ENCODE results near the gene C9orf72.
A peak's percentile ranks its signal among the peaks of the same experiment; 100 is the strongest.

C9orf72 gene

GRCh38 chr9:27537756-27538155 lies 35.5 kb downstream of the C9orf72 start:
- no peak for DNase-seq (ENCODE audit: low spot score)
- no peak overlapping the region for H2BK120ac ChIP-seq (ENCODE audit: low read depth, low read length)
- no peak overlapping the region for H3K4me2 ChIP-seq (ENCODE audit: insufficient read depth, low read length, poor library complexity, severe bottlenecking)
- H3K4me1 ChIP-seq (ENCODE audit: control insufficient read depth in 2 of 2, insufficient read depth in 1 of 2, low read depth in 1 of 2, low read length in 2 of 2), result peaks cover 14 to 18% of the 10 kb centered on the region in 2 donors
- no peak overlapping the region for H3K14ac ChIP-seq (ENCODE audit: low read length)
- H2BK5ac ChIP-seq (ENCODE audit: low read length), result no peak overlapping the region
- H2AK5ac ChIP-seq (ENCODE audit: low read depth, low read length), result no peak overlapping the region
- H3K23ac ChIP-seq (ENCODE audit: low read depth, low read length, poor library complexity), result no peak overlapping the region
- H3K4ac ChIP-seq (ENCODE audit: low read length), result no peak overlapping the region
- H3K27ac ChIP-seq (replicated peaks; ENCODE audit: low read length), result no peak overlapping the region
- no peak overlapping the region for H2BK15ac ChIP-seq (ENCODE audit: low read length)
- no peak overlapping the region for H2BK12ac ChIP-seq (ENCODE audit: low read length)
- H3K18ac ChIP-seq (ENCODE audit: low read length), result no peak overlapping the region
- H3K4me3 ChIP-seq (ENCODE audit: low read length in 2 of 2), result no peak overlapping the region
- no peaks in the 10 kb centered on the region for H3K27me3 ChIP-seq (ENCODE audit: control insufficient read depth in 3 of 3, insufficient read depth in 3 of 3, low read depth in 1 of 3, low read length in 3 of 3)
- H3K9me3 ChIP-seq (replicated peaks in 1 of 2; ENCODE audit: control insufficient read depth in 2 of 2, insufficient read depth in 1 of 2, low read depth in 1 of 2, low read length in 2 of 2), result peaks cover 0 to 9% of the 10 kb centered on the region in 2 donors
- H3K9ac ChIP-seq (ENCODE audit: low read depth, low read length, poor library complexity), result no peak overlapping the region
- no peak overlapping the region for H4K8ac ChIP-seq (ENCODE audit: low read depth, low read length)
- no peak overlapping the region for H4K91ac ChIP-seq (ENCODE audit: low read depth, low read length, poor library complexity)
- no CpG with 5 or more reads among the region's 1 CpG for WGBS, 2 donors (ENCODE audit: extremely low coverage in 2 of 2, insufficient read length in 2 of 2, insufficient replicate concordance in 1 of 2)
- H3K79me1 ChIP-seq (ENCODE audit: low read depth, low read length), result no peaks in the 10 kb centered on the region
- peaks cover 1 to 76% of the 10 kb centered on the region in 2 donors for H3K36me3 ChIP-seq (replicated peaks in 1 of 2; ENCODE audit: control insufficient read depth in 2 of 2, insufficient read depth in 2 of 2, low read length in 2 of 2)
- H2AFZ ChIP-seq (ENCODE audit: low read length), result no peak overlapping the region

GRCh38 chr9:27537027-27537435 lies 36.2 kb downstream of the C9orf72 start:
- Histone ChIP-seq H2AK5ac (ENCODE audit: low read depth, low read length) (no peak overlapping the region), H3K4me3 (ENCODE audit: low read length in 2 of 2) (no peak overlapping the region), H3K27ac (replicated peaks; ENCODE audit: low read length) (no peak overlapping the region), H3K4me1 (ENCODE audit: control insufficient read depth in 2 of 2, insufficient read depth in 1 of 2, low read depth in 1 of 2, low read length in 2 of 2) (peaks cover 20 to 21% of the 10 kb centered on the region in 2 donors), H2BK5ac (ENCODE audit: low read length) (no peak overlapping the region), H3K18ac (ENCODE audit: low read length) (peak overlapping the region; percentile 30), H3K14ac (ENCODE audit: low read length) (no peak overlapping the region), H4K91ac (ENCODE audit: low read depth, low read length, poor library complexity) (no peak overlapping the region), H3K4ac (ENCODE audit: low read length) (no peak overlapping the region), H3K4me2 (ENCODE audit: insufficient read depth, low read length, poor library complexity, severe bottlenecking) (no peak overlapping the region), H3K36me3 (replicated peaks in 1 of 2; ENCODE audit: control insufficient read depth in 2 of 2, insufficient read depth in 2 of 2, low read length in 2 of 2) (peaks cover 1 to 69% of the 10 kb centered on the region in 2 donors), H3K9me3 (replicated peaks in 1 of 2; ENCODE audit: control insufficient read depth in 2 of 2, insufficient read depth in 1 of 2, low read depth in 1 of 2, low read length in 2 of 2) (peaks cover 0 to 9% of the 10 kb centered on the region in 2 donors), H3K23ac (ENCODE audit: low read depth, low read length, poor library complexity) (no peak overlapping the region), H2BK12ac (ENCODE audit: low read length) (no peak overlapping the region), H2AFZ (ENCODE audit: low read length) (no peak overlapping the region), H4K8ac (ENCODE audit: low read depth, low read length) (no peak overlapping the region), H2BK15ac (ENCODE audit: low read length) (no peak overlapping the region), H3K27me3 (ENCODE audit: control insufficient read depth in 3 of 3, insufficient read depth in 3 of 3, low read depth in 1 of 3, low read length in 3 of 3) (no peaks in the 10 kb centered on the region), H3K9ac (ENCODE audit: low read depth, low read length, poor library complexity) (no peak overlapping the region), H3K79me1 (ENCODE audit: low read depth, low read length) (no peaks in the 10 kb centered on the region), H2BK120ac (ENCODE audit: low read depth, low read length) (no peak overlapping the region)
- DNase-seq (ENCODE audit: low spot score), result no peak
- no CpG with 5 or more reads among the region's 7 CpGs for WGBS, 2 donors (ENCODE audit: extremely low coverage in 2 of 2, insufficient read length in 2 of 2, insufficient replicate concordance in 1 of 2)

DNA sequence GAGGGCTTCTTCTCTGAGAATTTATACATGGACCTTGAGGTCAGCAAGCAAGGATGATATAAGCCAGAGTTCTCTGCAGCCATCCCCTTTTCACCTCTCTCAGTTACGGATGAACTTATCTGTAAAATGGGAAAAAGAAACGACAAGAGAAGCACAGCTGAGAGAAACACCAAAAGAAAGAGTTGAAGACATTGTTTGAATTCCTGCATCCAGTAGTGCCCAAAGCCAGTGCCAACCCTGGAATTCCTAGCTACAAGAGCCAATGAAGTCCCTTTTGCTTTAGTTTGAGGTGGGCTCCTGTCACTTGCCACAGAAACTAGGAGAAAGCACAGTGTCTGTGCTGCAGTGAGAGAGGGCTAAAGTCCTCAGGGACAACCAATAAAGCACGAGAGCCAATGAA lies 37.1 kb downstream of the C9orf72 start:
- Histone ChIP-seq H2BK15ac (ENCODE audit: low read length) (no peak overlapping the region), H2AK5ac (ENCODE audit: low read depth, low read length) (no peak overlapping the region), H3K4me3 (ENCODE audit: low read length in 2 of 2) (no peak overlapping the region), H3K4ac (ENCODE audit: low read length) (no peak overlapping the region), H3K79me1 (ENCODE audit: low read depth, low read length) (no peaks in the 10 kb centered on the region), H3K9me3 (replicated peaks in 1 of 2; ENCODE audit: control insufficient read depth in 2 of 2, insufficient read depth in 1 of 2, low read depth in 1 of 2, low read length in 2 of 2) (peaks cover 0 to 9% of the 10 kb centered on the region in 2 donors), H2BK12ac (ENCODE audit: low read length) (no peak overlapping the region), H2BK120ac (ENCODE audit: low read depth, low read length) (no peak overlapping the region), H2BK5ac (ENCODE audit: low read length) (no peak overlapping the region), H4K91ac (ENCODE audit: low read depth, low read length, poor library complexity) (no peak overlapping the region), H3K27ac (replicated peaks; ENCODE audit: low read length) (no peak overlapping the region), H3K23ac (ENCODE audit: low read depth, low read length, poor library complexity) (no peak overlapping the region), H3K4me1 (ENCODE audit: control insufficient read depth in 2 of 2, insufficient read depth in 1 of 2, low read depth in 1 of 2, low read length in 2 of 2) (peaks cover 24 to 27% of the 10 kb centered on the region in 2 donors), H3K36me3 (replicated peaks in 1 of 2; ENCODE audit: control insufficient read depth in 2 of 2, insufficient read depth in 2 of 2, low read length in 2 of 2) (peaks cover 0 to 63% of the 10 kb centered on the region in 2 donors), H3K18ac (ENCODE audit: low read length) (no peak overlapping the region), H2AFZ (ENCODE audit: low read length) (no peak overlapping the region), H3K14ac (ENCODE audit: low read length) (no peak overlapping the region), H3K4me2 (ENCODE audit: insufficient read depth, low read length, poor library complexity, severe bottlenecking) (no peak overlapping the region), H4K8ac (ENCODE audit: low read depth, low read length) (no peak overlapping the region), H3K9ac (ENCODE audit: low read depth, low read length, poor library complexity) (no peak overlapping the region), H3K27me3 (ENCODE audit: control insufficient read depth in 3 of 3, insufficient read depth in 3 of 3, low read depth in 1 of 3, low read length in 3 of 3) (no peaks in the 10 kb centered on the region)
- no peak for DNase-seq (ENCODE audit: low spot score)
- WGBS, 2 donors (ENCODE audit: extremely low coverage in 2 of 2, insufficient read length in 2 of 2, insufficient replicate concordance in 1 of 2), result no CpG with 5 or more reads among the region's 3 CpGs

GRCh38 chr9:27535701-27536118 lies 37.6 kb downstream of the C9orf72 start:
- Histone ChIP-seq H3K79me1 (ENCODE audit: low read depth, low read length) (no peaks in the 10 kb centered on the region), H3K18ac (ENCODE audit: low read length) (peak overlapping the region; percentile 1), H3K4me3 (ENCODE audit: low read length in 2 of 2) (no peak overlapping the region), H2BK5ac (ENCODE audit: low read length) (no peak overlapping the region), H2BK15ac (ENCODE audit: low read length) (no peak overlapping the region), H4K91ac (ENCODE audit: low read depth, low read length, poor library complexity) (no peak overlapping the region), H3K23ac (ENCODE audit: low read depth, low read length, poor library complexity) (no peak overlapping the region), H3K4me1 (ENCODE audit: control insufficient read depth in 2 of 2, insufficient read depth in 1 of 2, low read depth in 1 of 2, low read length in 2 of 2) (peaks cover 27 to 31% of the 10 kb centered on the region in 2 donors), H3K4ac (ENCODE audit: low read length) (no peak overlapping the region), H2BK12ac (ENCODE audit: low read length) (no peak overlapping the region), H3K27ac (replicated peaks; ENCODE audit: low read length) (no peak overlapping the region), H3K36me3 (replicated peaks in 1 of 2; ENCODE audit: control insufficient read depth in 2 of 2, insufficient read depth in 2 of 2, low read length in 2 of 2) (peaks cover 0 to 60% of the 10 kb centered on the region in 2 donors), H4K8ac (ENCODE audit: low read depth, low read length) (no peak overlapping the region), H3K9ac (ENCODE audit: low read depth, low read length, poor library complexity) (no peak overlapping the region), H2AK5ac (ENCODE audit: low read depth, low read length) (no peak overlapping the region), H3K14ac (ENCODE audit: low read length) (no peak overlapping the region), H3K27me3 (ENCODE audit: control insufficient read depth in 3 of 3, insufficient read depth in 3 of 3, low read depth in 1 of 3, low read length in 3 of 3) (no peaks in the 10 kb centered on the region), H2BK120ac (ENCODE audit: low read depth, low read length) (no peak overlapping the region), H3K9me3 (replicated peaks in 1 of 2; ENCODE audit: control insufficient read depth in 2 of 2, insufficient read depth in 1 of 2, low read depth in 1 of 2, low read length in 2 of 2) (peaks cover 0 to 9% of the 10 kb centered on the region in 2 donors), H2AFZ (ENCODE audit: low read length) (no peak overlapping the region), H3K4me2 (ENCODE audit: insufficient read depth, low read length, poor library complexity, severe bottlenecking) (no peak overlapping the region)
- no CpG with 5 or more reads among the region's 3 CpGs for WGBS, 2 donors (ENCODE audit: extremely low coverage in 2 of 2, insufficient read length in 2 of 2, insufficient replicate concordance in 1 of 2)
- no peak for DNase-seq (ENCODE audit: low spot score)
